Adipose tissue (tissue), 3 donors: ENCODE measurements around the gene GBF1. TPM values are rescaled to one million over a fixed set of nuclear protein-coding genes. Genes with fewer than 3 reads are reported as not detected.
"Not testable (repeated sequence)": the region's sequence is repeated elsewhere in the genome, so short reads cannot be mapped to it uniquely, and the experiment has no call there.

Experiments
- H3K27ac ChIP-seq: one replicate; pipeline ENCODE4 v1.5.1; 2013; ENCODE audit warnings: low read depth, low read length
- WGBS, 3 donors: extraction: QIAGEN DNeasy Blood & Tissue Kit; methylation state at CpG; one replicate each; pipeline ENCODE4 v1.1.7; 2013; 5-methylcytosine and 5-hydroxymethylcytosine counted together
- polyA plus RNA-seq, 3 donors: library from polyadenylated mRNA; stranded (reverse); fragments of 200-250 nt; gene quantifications; one replicate each; pipeline ENCODE4 v1.2.3, GENCODE V29; 2013
- donor health status: healthy with polysubstance abuse.
- donor health status: Bipolar disorder and iron deficiency.
- donor health status: healthy.

The GBF1 gene
- polyA plus RNA-seq: 10 to 100 TPM in 2 of 3 donors, 1 to 10 TPM in 1; 9.5 to 14.6 (median 12.3) TPM

- H3K27ac ChIP-seq: peak within 1 kb of the TSS; percentile 38
- WGBS, 3 donors: 0% methylated on average over 47 of the region's 47 CpGs
These were observed at the start of gene GBF1 for GRCh38 chr10:102245082-102245931. Gene GBF1 (plus strand): TSS chr10:102245532. CDS start chr10:102258939, 13,407 bp downstream.

- 70 to 74% (median 72%) methylated on average over 2 of the region's 2 CpGs for WGBS, 3 donors
- no peak overlapping the region for H3K27ac ChIP-seq
These were observed 48.4 kb upstream of the GBF1 start for GRCh38 chr10:102196893-102197292.

- no peak overlapping the region for H3K27ac ChIP-seq
These were observed 47.3 kb upstream of the GBF1 start for GRCh38 chr10:102198027-102198426.

GRCh38 chr10:102200751-102201640 lies 44.3 kb upstream of the GBF1 start:
- H3K27ac ChIP-seq: no peak overlapping the region
- WGBS, 3 donors: 91 to 94% (median 93%) methylated on average over 32 to 34 of the region's 34 CpGs

More at GRCh38 chr10:102198027-102198426, 47.3 kb upstream of the GBF1 start:
- WGBS, 3 donors: 70 to 82% (median 79%) methylated on average over 2 of the region's 2 CpGs

- no peak overlapping the region for H3K27ac ChIP-seq
These were observed 42.9 kb upstream of the GBF1 start for GRCh38 chr10:102202386-102202785.

GRCh38 chr10:102208311-102209035 lies 36.9 kb upstream of the GBF1 start:
- H3K27ac ChIP-seq: no peak overlapping the region
- WGBS, 3 donors: 31 to 46% (median 42%) methylated on average over 5 of the region's 5 CpGs

More at GRCh38 chr10:102202386-102202785, 42.9 kb upstream of the GBF1 start:
- WGBS, 3 donors: 72 to 91% (median 87%) methylated on average over 1 of the region's 1 CpG

GRCh38 chr10:102211615-102212299 lies 33.6 kb upstream of the GBF1 start:
- WGBS, 3 donors: 69 to 88% (median 78%) methylated on average over 3 of the region's 3 CpGs
- H3K27ac ChIP-seq: no peak overlapping the region

- H3K27ac ChIP-seq: not testable (repeated sequence)
- WGBS, 3 donors: 64 to 73% (median 68%) methylated on average over 4 of the region's 4 CpGs
These were observed 31.7 kb upstream of the GBF1 start for GRCh38 chr10:102213599-102213998.

- 76 to 85% (median 82%) methylated on average over 5 of the region's 5 CpGs for WGBS, 3 donors
- no peak overlapping the region for H3K27ac ChIP-seq
These were observed 26.0 kb upstream of the GBF1 start for GRCh38 chr10:102219370-102219769.

- no peak overlapping the region for H3K27ac ChIP-seq
These were observed 24.7 kb upstream of the GBF1 start for GRCh38 chr10:102220612-102221011.

- no peak overlapping the region for H3K27ac ChIP-seq
- 79 to 89% (median 82%) methylated on average over 5 of the region's 5 CpGs for WGBS, 3 donors
These were observed 22.5 kb upstream of the GBF1 start for GRCh38 chr10:102222797-102223196.

GRCh38 chr10:102225646-102226541 lies 19.4 kb upstream of the GBF1 start, which contains the start of gene ELOVL3:
Gene ELOVL3 (plus strand): TSS chr10:102226299. CDS start chr10:102226549, 250 bp downstream.
- 4 to 5% (median 4%) methylated on average over 47 of the region's 47 CpGs for WGBS, 3 donors

GRCh38 chr10:102226542-102226870 lies 18.8 kb upstream of the GBF1 start:
- WGBS, 3 donors: 54 to 62% (median 61%) methylated on average over 8 of the region's 8 CpGs
- H3K27ac ChIP-seq: no peak overlapping the region

More at GRCh38 chr10:102225646-102226541, 19.4 kb upstream of the GBF1 start, which contains the start of gene ELOVL3:
- no peak within 1 kb of the TSS for H3K27ac ChIP-seq

GRCh38 chr10:102227050-102227449 lies 18.3 kb upstream of the GBF1 start:
- WGBS, 3 donors: 41 to 61% (median 44%) methylated on average over 8 of the region's 8 CpGs
- H3K27ac ChIP-seq: no peak overlapping the region

- WGBS, 3 donors: 1 to 2% (median 2%) methylated on average over 24 of the region's 24 CpGs
- no peak overlapping the region for H3K27ac ChIP-seq
These were observed 15.5 kb upstream of the GBF1 start for GRCh38 chr10:102229810-102230263.

GRCh38 chr10:102230264-102230860 lies 15.0 kb upstream of the GBF1 start:
- 1% methylated on average over 48 to 50 of the region's 50 CpGs for WGBS, 3 donors
- no peak overlapping the region for H3K27ac ChIP-seq
